GM04504 (cell line): Measurements from ENCODE around the gene SPATA31C1.
"Not testable (repeated sequence)": the region's sequence is repeated elsewhere in the genome, so short reads cannot be mapped to it uniquely, and the experiment has no call there.

Source experiments
- DNase-seq: peaks from one replicate; pipeline ENCODE4 v3.0.0-alpha.2; 2012; ENCODE audit warnings: low read depth

SPATA31C1 gene

DNA sequence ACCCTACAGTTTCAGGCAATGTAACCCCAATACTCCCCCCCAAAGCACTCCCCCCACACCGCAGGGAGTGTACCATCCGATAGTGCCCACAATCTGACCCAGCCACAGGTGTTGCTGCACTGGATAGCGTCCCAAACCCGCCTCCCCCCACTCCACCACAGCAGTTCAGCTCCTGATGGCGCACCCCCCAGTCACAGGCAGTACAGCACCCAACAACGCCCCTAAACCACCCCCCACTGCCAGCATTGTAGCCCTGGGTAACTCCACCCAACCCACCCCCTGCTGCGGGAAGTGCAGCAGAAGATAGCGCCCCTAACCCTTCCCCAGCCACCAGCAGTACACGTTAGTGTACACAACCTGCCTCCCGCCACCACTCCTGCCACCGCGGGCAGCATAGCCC, 20.6 kb downstream of the SPATA31C1 start:
- not testable (repeated sequence) for DNase-seq

DNA sequence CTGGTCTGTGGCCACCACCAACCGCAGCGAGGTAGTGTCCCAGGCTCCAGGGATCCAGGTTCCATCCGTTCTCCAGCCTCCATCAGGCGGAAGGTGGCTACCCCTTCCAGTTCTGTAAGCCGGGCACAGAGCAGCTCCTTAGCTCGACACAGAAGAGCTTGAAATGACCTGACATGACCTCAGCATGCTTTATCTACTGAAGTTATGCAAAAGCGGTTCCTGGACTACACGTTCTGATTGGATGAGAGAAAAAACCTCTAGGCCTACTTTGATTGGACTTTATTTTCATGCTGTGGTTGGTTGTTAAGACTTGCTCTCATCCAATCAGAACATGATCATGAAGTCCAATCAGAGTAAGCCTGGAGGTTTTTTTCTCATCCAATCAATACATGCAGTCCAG, 21.3 kb downstream of the SPATA31C1 start:
- not testable (repeated sequence) for DNase-seq

DNA sequence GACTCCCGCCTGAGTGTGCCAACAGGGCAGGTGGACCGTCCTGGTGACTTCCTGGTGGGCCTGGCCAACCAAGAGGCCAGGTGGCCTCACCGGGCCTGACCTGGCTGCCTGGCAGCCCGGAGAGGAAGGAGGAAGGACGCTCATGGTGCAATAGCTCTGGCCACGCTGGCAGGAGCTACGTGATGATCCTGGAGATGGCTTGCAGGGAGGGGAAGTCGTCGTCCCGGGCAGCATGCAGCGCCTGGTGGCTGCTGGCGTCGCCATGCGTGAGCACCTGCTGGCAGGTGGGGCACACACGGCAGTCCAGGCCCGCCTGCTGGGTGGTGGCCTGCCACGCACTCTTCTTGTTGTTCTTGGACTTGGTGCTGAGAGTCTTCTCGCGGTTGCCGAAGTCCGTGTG, 26.3 kb downstream of the SPATA31C1 start:
- DNase-seq, result no peak

DNA sequence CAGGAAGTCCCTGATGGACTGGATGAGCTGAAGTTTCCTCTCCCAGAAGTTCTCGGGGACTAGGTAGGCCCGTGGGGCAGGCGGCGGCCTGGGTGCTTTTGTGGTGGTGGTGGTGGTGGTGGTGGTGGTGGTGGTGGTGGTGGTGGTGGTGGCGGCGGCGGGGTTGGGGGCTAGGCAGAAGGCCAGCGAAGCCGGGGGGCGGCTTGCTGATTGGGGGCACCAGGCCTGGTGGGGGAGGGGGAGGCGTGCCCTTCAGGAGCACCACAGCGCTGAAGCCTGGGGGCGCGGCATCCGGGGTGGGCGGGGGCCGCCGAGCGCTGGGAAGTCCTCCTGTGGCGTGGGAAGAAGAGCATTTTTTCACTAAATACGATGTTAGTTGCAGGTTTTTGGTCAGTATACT, 26.9 kb downstream of the SPATA31C1 start:
- no peak for DNase-seq

DNA sequence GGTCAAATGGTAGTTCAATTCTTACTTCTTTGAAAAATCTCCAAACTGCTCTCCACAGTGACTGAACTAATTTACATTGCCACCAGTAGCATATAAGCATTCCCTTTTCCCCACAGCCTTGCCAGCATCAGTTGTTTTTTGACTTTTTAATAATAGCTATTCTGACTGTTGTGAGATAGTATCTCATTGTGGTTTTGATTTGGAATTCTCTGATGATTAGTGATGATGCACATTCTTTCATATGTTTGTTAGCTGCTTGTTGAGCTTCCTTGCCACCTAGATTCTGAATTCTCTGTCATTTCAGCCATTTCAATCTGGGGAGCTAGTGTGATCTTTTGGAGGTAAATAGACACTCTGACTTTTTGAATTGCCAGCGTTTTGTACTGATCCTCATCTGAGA, 32.5 kb downstream of the SPATA31C1 start:
- DNase-seq, result no peak

DNA sequence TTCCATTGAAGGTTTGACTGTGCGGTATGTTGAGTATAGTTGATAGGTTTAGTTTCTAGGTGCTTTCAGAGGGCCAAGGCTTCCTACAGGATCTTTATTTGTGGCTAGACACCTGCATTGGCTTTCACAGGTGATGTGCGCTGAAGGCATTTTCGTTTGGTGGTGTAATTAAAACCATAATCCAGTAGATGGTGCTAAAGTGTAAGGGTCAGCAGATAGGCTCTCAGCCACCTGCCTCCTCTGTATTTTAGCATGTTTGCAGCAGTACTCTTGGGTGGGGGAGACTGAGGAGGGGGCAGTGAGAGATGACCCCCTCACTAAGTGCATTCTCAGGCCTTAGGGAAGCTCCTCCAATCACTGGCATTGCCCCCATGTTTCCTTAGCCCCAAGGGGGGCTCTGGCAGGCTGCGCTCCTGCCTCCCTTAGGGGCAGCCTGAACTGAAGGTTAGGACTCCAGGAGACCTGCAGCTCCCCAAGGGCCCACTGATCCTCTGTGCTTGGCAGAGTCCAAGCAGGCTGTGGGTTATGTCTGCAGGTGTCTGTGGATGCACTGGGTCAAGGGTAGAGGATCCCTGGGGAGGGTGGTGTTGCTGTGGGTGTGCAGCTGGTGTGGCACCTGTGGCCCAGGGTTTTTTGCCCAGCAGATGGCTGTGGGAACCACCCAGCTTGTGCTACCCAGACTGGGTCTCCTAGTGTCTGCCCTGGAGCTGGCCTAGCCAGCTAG, 33.2 kb downstream of the SPATA31C1 start:
- DNase-seq, result no peak

DNA sequence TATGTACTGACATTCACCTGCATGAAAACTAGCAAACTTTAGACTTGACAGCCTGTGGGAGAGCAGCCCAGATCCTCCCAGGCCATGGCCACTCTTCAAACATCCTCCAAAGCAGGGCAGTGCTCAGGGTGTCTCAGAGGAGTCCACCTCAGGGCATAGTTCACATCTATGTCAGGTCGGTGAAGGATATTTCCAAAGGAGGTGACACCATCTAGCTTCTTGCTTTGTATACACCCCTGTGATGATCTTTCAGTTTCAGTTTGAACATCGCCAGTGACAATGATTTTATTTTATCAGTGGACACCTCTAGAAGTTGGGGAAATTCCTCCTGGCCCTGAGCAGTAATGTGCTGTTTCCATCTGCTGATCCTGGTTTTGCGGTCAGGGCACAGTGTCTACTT, 36.5 kb downstream of the SPATA31C1 start:
- DNase-seq, result no peak

DNA sequence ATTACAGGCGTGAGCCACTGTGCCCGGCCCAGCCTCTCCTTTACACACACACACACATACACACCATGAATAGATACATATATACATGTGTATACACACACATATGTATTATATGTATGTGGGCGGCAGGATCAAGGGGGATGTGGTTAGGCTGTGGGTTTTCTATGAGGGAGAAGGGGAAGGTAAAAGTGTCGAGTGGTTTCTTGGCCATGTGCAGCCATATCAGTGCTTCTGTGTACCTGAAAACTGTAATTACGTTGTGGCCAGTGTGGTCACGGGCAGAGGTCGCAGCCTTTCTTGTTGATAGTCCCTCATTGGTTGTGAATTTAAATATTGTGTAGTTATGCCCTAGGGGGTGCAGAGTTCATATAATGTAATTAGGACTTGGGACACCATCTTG, 40.1 kb downstream of the SPATA31C1 start:
- no peak for DNase-seq

DNA sequence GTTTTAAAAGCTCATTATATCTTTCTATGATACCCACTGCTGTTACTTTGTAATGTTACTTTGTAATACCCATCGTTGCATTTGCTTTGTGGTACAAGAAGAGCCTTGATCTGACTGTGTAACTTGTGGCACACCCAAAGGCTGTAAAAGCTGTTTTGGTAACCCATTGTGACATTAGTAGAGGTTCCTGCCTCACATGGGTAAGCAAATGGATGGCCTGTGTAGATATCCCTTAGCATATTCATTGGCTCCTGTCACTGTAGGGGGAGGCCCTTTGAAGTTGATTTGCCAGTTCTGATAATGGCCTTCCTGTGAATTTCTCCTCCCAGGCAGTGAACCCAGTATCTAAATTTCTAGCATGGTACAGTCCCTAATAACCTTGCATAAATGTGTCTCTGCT, 40.8 kb downstream of the SPATA31C1 start:
- DNase-seq, result no peak

DNA sequence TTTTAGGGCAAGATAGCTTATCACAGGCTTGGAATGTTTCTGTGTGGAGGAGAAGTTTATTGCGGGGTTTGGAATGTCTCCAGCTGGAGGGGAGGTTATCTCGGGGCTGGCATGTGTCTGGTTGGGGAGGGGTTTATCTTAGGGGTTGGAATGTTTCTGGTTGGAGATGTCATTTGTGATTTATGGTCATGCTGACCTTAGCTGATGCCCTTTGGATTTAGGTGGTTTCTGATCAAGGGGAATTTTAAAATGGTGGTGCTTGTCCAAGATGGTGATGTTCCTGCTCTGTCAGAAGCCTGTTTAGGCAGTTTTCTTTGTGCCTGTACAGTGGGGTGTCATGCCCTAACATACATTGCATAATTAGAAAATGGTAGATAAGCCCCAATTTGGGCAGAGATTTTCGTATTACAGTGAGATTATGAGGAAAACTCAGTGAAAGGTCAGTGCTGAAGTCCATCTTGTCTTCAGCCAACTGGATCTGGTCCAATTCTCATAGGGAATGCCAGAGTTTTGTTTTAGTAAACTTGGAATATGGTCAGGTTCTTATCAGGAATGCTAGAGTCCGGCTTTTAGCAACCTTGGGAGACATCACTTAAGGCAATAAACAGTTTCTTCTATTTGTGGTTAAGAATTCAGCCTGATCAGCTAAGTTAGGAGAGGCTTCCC, 42.3 kb downstream of the SPATA31C1 start:
- DNase-seq, result no peak

DNA sequence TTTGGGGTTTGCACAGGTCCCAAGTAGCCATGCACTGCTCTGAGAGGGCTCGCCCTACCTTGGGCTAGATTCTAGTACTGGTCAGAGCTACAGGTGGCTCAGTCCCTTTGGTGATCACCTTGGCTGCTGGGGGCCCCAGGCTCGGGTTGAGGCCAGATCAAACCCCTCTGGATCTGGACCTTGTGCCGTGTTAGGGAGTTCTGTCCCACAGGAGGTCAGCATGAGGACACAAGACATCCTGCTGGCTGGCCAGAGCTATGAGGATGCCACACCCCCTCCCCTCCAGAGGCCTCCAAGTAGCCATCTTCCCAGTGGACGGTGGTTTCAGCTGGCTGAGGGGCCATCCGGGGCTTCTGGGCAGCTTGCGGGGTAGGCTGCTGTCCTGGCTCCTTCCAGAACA, 46.0 kb downstream of the SPATA31C1 start:
- DNase-seq, result no peak

DNA sequence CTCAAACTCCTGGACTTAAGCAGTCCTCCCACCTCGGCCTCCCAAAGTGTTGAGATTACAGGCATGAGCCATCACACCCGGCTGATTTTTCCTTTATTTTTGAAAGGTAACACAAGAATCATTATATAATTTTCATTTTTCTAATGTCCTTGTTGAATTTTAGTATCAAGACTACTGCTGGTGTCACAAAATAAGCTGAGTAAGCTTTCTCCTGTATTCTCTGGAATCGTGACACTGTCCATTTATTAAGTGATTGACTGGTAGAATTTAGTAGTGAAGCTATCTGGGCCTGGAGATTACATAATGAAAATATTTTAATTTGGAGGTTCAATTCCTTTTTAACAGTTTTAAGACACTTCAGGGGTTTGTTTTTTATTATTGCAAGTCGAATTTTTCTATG, 47.1 kb downstream of the SPATA31C1 start:
- DNase-seq, result no peak

DNA sequence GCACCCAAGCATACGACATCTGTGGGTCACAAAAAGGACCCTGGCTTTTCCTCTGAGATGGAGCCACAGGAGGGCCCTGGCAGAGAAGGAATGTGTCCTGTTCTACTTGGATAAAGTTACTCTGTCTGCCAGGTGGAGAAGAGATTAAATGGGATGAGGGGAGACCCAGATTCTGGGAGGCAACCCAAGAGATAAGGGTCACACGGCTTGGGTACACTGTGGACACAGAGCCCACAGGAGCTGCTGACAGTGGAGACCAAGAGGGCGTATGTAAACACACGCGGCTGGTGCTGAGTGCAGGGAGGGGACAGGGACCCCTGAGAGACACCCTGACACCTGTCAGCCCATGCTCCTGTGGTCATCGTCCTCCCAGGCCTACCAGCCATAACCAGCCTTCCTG, 50.4 kb downstream of the SPATA31C1 start:
- DNase-seq, result no peak

DNA sequence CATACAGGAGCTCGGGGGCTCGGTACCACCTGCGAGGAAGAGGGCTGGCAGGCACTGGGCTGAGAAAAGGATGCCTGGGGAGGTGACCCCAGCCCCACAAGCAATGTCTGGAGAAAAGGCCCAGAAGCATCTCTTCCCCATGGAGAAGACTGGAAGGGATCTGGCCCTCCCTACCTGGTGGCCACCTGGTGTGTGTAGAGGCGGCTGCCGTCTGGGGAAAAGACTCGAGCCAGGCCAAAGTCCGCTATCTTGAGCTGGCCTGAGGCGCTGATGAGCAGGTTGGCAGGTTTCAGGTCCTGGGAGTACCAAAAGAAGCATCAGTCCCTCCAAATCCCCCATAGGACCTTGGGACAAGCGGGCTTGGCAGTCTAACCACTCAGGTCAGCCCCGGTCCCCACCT, 52.8 kb downstream of the SPATA31C1 start:
- no peak for DNase-seq

DNA sequence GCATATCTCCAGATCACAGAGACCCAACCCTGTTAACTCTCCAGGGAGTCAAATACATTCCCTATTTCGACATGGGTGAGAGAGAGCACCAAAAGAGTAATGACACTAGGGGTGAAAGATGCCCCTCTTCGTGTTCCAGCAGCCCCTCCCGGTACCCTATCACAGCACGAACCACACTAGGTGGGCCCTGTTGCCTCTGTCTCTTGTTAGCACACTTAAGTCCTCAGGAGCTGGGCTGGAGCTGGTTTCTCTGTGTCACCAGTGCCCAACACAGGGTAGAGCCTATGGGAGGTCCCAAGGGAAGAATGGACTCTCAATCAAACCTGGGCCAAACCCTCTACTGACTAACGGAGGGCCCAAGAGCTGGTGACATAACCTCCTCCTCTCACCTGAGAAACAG, 55.4 kb downstream of the SPATA31C1 start:
- DNase-seq, result no peak
